ENCODE data around the gene ITPR1.

DNA sequence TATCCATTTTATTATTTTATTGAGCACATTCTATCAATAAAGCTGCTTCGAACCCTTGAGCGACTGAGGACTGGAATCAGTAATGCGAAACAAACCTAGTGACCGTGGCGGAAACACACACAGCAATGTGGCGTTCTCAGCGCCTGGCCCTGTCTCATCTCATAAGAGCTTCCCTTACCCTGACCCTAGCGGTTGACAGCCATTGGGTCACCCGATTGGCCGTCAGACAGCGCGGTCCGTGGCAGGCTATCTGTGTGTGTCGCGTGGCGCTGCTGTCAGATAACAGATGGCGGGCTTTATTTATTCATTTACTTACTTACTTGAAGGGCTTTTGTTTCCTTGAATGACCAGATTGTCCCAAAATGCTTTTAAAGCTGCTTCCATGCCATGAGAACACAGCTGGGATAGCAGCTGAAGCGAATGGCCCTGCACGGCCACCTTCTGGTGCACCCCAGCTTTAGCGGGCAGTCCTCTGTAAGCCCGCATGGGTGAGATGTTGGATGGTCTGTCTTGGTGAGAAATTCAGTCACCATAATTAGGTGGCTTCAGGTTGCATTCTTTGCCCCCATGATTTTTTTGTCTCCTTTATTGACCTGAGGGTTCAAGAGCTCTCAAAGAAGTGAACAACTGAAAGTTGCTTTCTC is 270.6 kb downstream of the ITPR1 start:
- TF ChIP-seq POLR2A (IDR thresholded peaks at IDR 0.05; ENCODE audit: low read depth, low read length) (no peak), RCOR1 (IDR thresholded peaks at IDR 0.05; ENCODE audit: insufficient replicate concordance, low read length) (no peak), RAD21 (IDR thresholded peaks at IDR 0.05; ENCODE audit: low read length) (no peak), SMC3 (IDR thresholded peaks at IDR 0.05; ENCODE audit: low read depth, low read length) (no peak), CHD1 (IDR thresholded peaks at IDR 0.05; ENCODE audit: low read depth, low read length) (no peak), RFX5 (IDR thresholded peaks at IDR 0.05; ENCODE audit: low read depth, low read length) (no peak), CEBPB (IDR thresholded peaks at IDR 0.05; ENCODE audit: low read depth, low read length) (no peak), BHLHE40 (IDR thresholded peaks at IDR 0.05; ENCODE audit: low read depth, low read length) (no peak), MXI1 (IDR thresholded peaks at IDR 0.05; ENCODE audit: borderline replicate concordance, low read depth, low read length) (no peak)
- TF ChIP-seq, protein P1, sequence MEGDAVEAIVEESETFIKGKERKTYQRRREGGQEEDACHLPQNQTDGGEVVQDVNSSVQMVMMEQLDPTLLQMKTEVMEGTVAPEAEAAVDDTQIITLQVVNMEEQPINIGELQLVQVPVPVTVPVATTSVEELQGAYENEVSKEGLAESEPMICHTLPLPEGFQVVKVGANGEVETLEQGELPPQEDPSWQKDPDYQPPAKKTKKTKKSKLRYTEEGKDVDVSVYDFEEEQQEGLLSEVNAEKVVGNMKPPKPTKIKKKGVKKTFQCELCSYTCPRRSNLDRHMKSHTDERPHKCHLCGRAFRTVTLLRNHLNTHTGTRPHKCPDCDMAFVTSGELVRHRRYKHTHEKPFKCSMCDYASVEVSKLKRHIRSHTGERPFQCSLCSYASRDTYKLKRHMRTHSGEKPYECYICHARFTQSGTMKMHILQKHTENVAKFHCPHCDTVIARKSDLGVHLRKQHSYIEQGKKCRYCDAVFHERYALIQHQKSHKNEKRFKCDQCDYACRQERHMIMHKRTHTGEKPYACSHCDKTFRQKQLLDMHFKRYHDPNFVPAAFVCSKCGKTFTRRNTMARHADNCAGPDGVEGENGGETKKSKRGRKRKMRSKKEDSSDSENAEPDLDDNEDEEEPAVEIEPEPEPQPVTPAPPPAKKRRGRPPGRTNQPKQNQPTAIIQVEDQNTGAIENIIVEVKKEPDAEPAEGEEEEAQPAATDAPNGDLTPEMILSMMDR (conservative IDR thresholded peaks at IDR 0.05; ENCODE audit: low read depth, low read length): no peak
- TF ChIP-seq, protein P2, sequence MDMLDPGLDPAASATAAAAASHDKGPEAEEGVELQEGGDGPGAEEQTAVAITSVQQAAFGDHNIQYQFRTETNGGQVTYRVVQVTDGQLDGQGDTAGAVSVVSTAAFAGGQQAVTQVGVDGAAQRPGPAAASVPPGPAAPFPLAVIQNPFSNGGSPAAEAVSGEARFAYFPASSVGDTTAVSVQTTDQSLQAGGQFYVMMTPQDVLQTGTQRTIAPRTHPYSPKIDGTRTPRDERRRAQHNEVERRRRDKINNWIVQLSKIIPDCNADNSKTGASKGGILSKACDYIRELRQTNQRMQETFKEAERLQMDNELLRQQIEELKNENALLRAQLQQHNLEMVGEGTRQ (IDR thresholded peaks at IDR 0.05; ENCODE audit: low read depth, low read length): no peak
- TF ChIP-seq, protein P3, sequence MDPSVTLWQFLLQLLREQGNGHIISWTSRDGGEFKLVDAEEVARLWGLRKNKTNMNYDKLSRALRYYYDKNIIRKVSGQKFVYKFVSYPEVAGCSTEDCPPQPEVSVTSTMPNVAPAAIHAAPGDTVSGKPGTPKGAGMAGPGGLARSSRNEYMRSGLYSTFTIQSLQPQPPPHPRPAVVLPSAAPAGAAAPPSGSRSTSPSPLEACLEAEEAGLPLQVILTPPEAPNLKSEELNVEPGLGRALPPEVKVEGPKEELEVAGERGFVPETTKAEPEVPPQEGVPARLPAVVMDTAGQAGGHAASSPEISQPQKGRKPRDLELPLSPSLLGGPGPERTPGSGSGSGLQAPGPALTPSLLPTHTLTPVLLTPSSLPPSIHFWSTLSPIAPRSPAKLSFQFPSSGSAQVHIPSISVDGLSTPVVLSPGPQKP (IDR thresholded peaks at IDR 0.05; ENCODE audit: borderline replicate concordance, low read depth, low read length): no peak
